GM23338 (cell line): ENCODE results near the gene PDE4B. TPM values are rescaled to one million over a fixed set of nuclear protein-coding genes. Genes with fewer than 3 reads are reported as not detected.

Experiments
- ATAC-seq: fragments of 200-7000 bp; cut with Tn5 transposase; 3 replicates; pipeline ENCODE4 v1.9.1; 2020
- DNase-seq: peaks from one replicate; pipeline ENCODE4 v3.0.0-alpha.2; 2015; ENCODE audit warnings: low spot score
- H2AFZ ChIP-seq: fragments of 200-600 bp; sonication (generic); 2 replicates; pipeline ENCODE4 v1.8.0; 2016; ENCODE audit warnings: antibody characterized with exemption, mild to moderate bottlenecking, moderate library complexity
- H3F3A ChIP-seq: fragments of 200-600 bp; sonication (generic); replicated peaks from 2 replicates; pipeline ENCODE4 v1.8.0; 2017; ENCODE audit warnings: antibody characterized with exemption, mixed run types, low read depth
- H3K27ac ChIP-seq: fragments of 200-600 bp; sonication (generic); 2 replicates; pipeline ENCODE4 v1.6.1; 2016; ENCODE audit warnings: low read depth
- H3K27me3 ChIP-seq: fragments of 200-600 bp; sonication (generic); 2 replicates; pipeline ENCODE4 v1.8.0; 2016; ENCODE audit warnings: mild to moderate bottlenecking, mixed run types, moderate library complexity; ENCODE audit not compliant: insufficient read depth
- H3K36me3 ChIP-seq: fragments of 200-600 bp; sonication (generic); 2 replicates; pipeline ENCODE4 v1.8.0; 2016; ENCODE audit warnings: mild to moderate bottlenecking; ENCODE audit not compliant: insufficient read depth
- H3K4me1 ChIP-seq: fragments of 200-600 bp; sonication (generic); 2 replicates; pipeline ENCODE4 v1.8.0; 2016; ENCODE audit warnings: mild to moderate bottlenecking, moderate library complexity; ENCODE audit not compliant: insufficient read depth
- H3K4me2 ChIP-seq: fragments of 200-600 bp; sonication (generic); 2 replicates; pipeline ENCODE4 v1.7.1; 2017; ENCODE audit warnings: mixed run types
- H3K4me3 ChIP-seq: fragments of 200-600 bp; sonication (generic); 2 replicates; pipeline ENCODE4 v1.6.1; 2016; ENCODE audit warnings: mixed run types
- H3K79me2 ChIP-seq: fragments of 200-600 bp; sonication (generic); replicated peaks from 2 replicates; pipeline ENCODE4 v1.8.0; 2017; ENCODE audit warnings: mild to moderate bottlenecking; ENCODE audit not compliant: insufficient read depth
- H3K9me2 ChIP-seq: fragments of 200-600 bp; sonication (generic); 2 replicates; pipeline ENCODE4 v1.8.0; 2017; ENCODE audit not compliant: insufficient read depth
- H4K20me1 ChIP-seq: fragments of 200-600 bp; sonication (generic); replicated peaks from 2 replicates; pipeline ENCODE4 v1.8.0; 2017; ENCODE audit warnings: mild to moderate bottlenecking; ENCODE audit not compliant: insufficient read depth
- H3K27ac Mint-ChIP-seq: 2 replicates; pipeline ENCODE4 v1.8.0; 2020; ENCODE audit warnings: inconsistent platforms, mild to moderate bottlenecking, moderate library complexity, mixed read lengths
- H3K27me3 Mint-ChIP-seq: 3 replicates; pipeline ENCODE4 v1.8.0; 2022; ENCODE audit warnings: low read depth, mild to moderate bottlenecking, moderate library complexity, mixed read lengths, inconsistent platforms; ENCODE audit not compliant: insufficient read depth, poor library complexity
- H3K36me3 Mint-ChIP-seq: 3 replicates; pipeline ENCODE4 v1.8.0; 2021; ENCODE audit warnings: low read depth, mild to moderate bottlenecking, inconsistent platforms, moderate library complexity, mixed read lengths
- H3K4me1 Mint-ChIP-seq: 3 replicates; pipeline ENCODE4 v1.8.0; 2020; ENCODE audit warnings: mild to moderate bottlenecking, inconsistent platforms, mixed read lengths
- H3K4me3 Mint-ChIP-seq: 3 replicates; pipeline ENCODE4 v1.8.0; 2021; ENCODE audit warnings: moderate library complexity, mild to moderate bottlenecking, inconsistent platforms, mixed read lengths
- H3K9me3 Mint-ChIP-seq: 3 replicates; pipeline ENCODE4 v1.8.0; 2020; ENCODE audit warnings: moderate library complexity, mild to moderate bottlenecking, inconsistent platforms, mixed read lengths
- CREB1 ChIP-seq: fragments of 250-450 bp; sonication (Bioruptor Pico); IDR thresholded peaks from 2 replicates; pipeline ENCODE4 v1.5.0; 2020; ENCODE audit warnings: low read depth, mild to moderate bottlenecking, moderate library complexity
- CTCF ChIP-seq, 2 experiments: fragments of 200-600 bp in 1 of 2; sonication (generic) in 1 of 2; conservative IDR thresholded peaks; 2 replicates each; pipeline versions ENCODE4 v1.5.1 to v1.6.1; 2016 to 2017; ENCODE audit warnings: antibody characterized with exemption in 2 of 2, low read depth in 2 of 2, mild to moderate bottlenecking in 2 of 2, moderate library complexity in 1 of 2
- EZH2 ChIP-seq: fragments of 200-600 bp; sonication (generic); IDR thresholded peaks from one replicate; pipeline ENCODE4 v1.8.0; 2017; ENCODE audit warnings: antibody characterized with exemption, mild to moderate bottlenecking, low read depth; ENCODE audit not compliant: unreplicated experiment
- EZH2phosphoT487 ChIP-seq: fragments of 200-600 bp; sonication (generic); IDR thresholded peaks from one replicate; pipeline ENCODE4 v1.8.1; 2018; ENCODE audit warnings: antibody characterized with exemption; ENCODE audit not compliant: unreplicated experiment
- JUNB ChIP-seq: IDR thresholded peaks from one replicate; pipeline ENCODE4 v1.6.1; 2016; ENCODE audit warnings: antibody characterized with exemption; ENCODE audit not compliant: unreplicated experiment
- NANOG ChIP-seq: IDR thresholded peaks from 2 replicates; pipeline ENCODE4 v1.6.1; 2016; ENCODE audit warnings: antibody characterized with exemption, borderline replicate concordance
- POLR2AphosphoS5 ChIP-seq: IDR thresholded peaks from 2 replicates; pipeline ENCODE4 v1.6.1; 2016; ENCODE audit warnings: antibody characterized with exemption, low read depth
- REST ChIP-seq: IDR thresholded peaks from one replicate; pipeline ENCODE4 v1.6.1; 2018; ENCODE audit warnings: antibody characterized with exemption; ENCODE audit not compliant: unreplicated experiment
- STAT1 ChIP-seq: IDR thresholded peaks from one replicate; pipeline ENCODE4 v1.6.1; 2016; ENCODE audit warnings: antibody characterized with exemption; ENCODE audit not compliant: unreplicated experiment
- ZNF114 ChIP-seq: fragments of 250-450 bp; sonication (Bioruptor Pico); IDR thresholded peaks from 2 replicates; pipeline ENCODE4 v1.5.0; 2020; ENCODE audit warnings: mild to moderate bottlenecking, moderate library complexity
- ZNF331 ChIP-seq: fragments of 250-450 bp; sonication (Bioruptor Pico); IDR thresholded peaks from 2 replicates; pipeline ENCODE4 v1.5.0; 2020; ENCODE audit warnings: low read depth, mild to moderate bottlenecking, moderate library complexity
- polyA plus RNA-seq: library from polyadenylated mRNA; unstranded; fragments of >200 nt; fragmentation: Nextera tagmentation; extraction: Ambion mirVana; gene quantifications from 2 replicates; pipeline ENCODE4 v1.2.1, GENCODE V29; 2016
- total RNA-seq: library from RNA; depleted of rRNA; stranded (reverse); fragments of >200 nt; shearing (Covaris generic); gene quantifications from 2 replicates; pipeline ENCODE4 v1.2.3, GENCODE V29; 2014
- TF ChIP-seq, protein P1 (sequence below): fragments of 250-450 bp; sonication (Bioruptor Pico); IDR thresholded peaks from 2 replicates; pipeline ENCODE4 v1.5.0; 2020; ENCODE audit warnings: mild to moderate bottlenecking, moderate library complexity
- TF ChIP-seq, protein P2 (sequence below): IDR thresholded peaks from 2 replicates; pipeline ENCODE4 v1.6.1; 2016; ENCODE audit warnings: antibody characterized with exemption

PDE4B gene
- total and polyA plus RNA-seq, 2 experiments from 2014 or later, result 14.0 to 25.6 TPM

GRCh38 chr1:66273656-66274055, 481.0 kb downstream of the PDE4B start:
- DNase-seq (no peak), ATAC-seq (no peak)
- Mint-ChIP-seq H3K27me3 (peaks cover 8% of the 10 kb centered on the region), H3K27ac (no peak overlapping the region), H3K4me1 (peaks cover 47% of the 10 kb centered on the region), H3K36me3 (no peaks in the 10 kb centered on the region), H3K4me3 (no peak overlapping the region), H3K9me3 (no peaks in the 10 kb centered on the region; the same call in 2 of the 3 replicates)
- Histone ChIP-seq H3K4me1 (peaks cover 34% of the 10 kb centered on the region), H3K27me3 (no peaks in the 10 kb centered on the region), H2AFZ (no peak overlapping the region), H3K36me3 (no peaks in the 10 kb centered on the region), H3K9me2 (no peaks in the 10 kb centered on the region), H3K27ac (no peak overlapping the region), H3K4me3 (no peak overlapping the region), H3K79me2 (no peaks in the 10 kb centered on the region), H3F3A (no peaks in the 10 kb centered on the region), H3K4me2 (no peak overlapping the region), H4K20me1 (no peaks in the 10 kb centered on the region)
- TF ChIP-seq EZH2phosphoT487 (no peak), REST (no peak), POLR2AphosphoS5 (no peak), STAT1 (no peak), NANOG (no peak), JUNB (no peak), EZH2 (no peak), CTCF (conservative IDR thresholded peaks at IDR 0.05; ENCODE audit: low read depth in 2 of 2) (no peak), ZNF114 (CRISPR knock-in tag) (no peak), CREB1 (CRISPR knock-in tag) (no peak), ZNF331 (CRISPR knock-in tag) (no peak)
- TF ChIP-seq, protein P1, sequence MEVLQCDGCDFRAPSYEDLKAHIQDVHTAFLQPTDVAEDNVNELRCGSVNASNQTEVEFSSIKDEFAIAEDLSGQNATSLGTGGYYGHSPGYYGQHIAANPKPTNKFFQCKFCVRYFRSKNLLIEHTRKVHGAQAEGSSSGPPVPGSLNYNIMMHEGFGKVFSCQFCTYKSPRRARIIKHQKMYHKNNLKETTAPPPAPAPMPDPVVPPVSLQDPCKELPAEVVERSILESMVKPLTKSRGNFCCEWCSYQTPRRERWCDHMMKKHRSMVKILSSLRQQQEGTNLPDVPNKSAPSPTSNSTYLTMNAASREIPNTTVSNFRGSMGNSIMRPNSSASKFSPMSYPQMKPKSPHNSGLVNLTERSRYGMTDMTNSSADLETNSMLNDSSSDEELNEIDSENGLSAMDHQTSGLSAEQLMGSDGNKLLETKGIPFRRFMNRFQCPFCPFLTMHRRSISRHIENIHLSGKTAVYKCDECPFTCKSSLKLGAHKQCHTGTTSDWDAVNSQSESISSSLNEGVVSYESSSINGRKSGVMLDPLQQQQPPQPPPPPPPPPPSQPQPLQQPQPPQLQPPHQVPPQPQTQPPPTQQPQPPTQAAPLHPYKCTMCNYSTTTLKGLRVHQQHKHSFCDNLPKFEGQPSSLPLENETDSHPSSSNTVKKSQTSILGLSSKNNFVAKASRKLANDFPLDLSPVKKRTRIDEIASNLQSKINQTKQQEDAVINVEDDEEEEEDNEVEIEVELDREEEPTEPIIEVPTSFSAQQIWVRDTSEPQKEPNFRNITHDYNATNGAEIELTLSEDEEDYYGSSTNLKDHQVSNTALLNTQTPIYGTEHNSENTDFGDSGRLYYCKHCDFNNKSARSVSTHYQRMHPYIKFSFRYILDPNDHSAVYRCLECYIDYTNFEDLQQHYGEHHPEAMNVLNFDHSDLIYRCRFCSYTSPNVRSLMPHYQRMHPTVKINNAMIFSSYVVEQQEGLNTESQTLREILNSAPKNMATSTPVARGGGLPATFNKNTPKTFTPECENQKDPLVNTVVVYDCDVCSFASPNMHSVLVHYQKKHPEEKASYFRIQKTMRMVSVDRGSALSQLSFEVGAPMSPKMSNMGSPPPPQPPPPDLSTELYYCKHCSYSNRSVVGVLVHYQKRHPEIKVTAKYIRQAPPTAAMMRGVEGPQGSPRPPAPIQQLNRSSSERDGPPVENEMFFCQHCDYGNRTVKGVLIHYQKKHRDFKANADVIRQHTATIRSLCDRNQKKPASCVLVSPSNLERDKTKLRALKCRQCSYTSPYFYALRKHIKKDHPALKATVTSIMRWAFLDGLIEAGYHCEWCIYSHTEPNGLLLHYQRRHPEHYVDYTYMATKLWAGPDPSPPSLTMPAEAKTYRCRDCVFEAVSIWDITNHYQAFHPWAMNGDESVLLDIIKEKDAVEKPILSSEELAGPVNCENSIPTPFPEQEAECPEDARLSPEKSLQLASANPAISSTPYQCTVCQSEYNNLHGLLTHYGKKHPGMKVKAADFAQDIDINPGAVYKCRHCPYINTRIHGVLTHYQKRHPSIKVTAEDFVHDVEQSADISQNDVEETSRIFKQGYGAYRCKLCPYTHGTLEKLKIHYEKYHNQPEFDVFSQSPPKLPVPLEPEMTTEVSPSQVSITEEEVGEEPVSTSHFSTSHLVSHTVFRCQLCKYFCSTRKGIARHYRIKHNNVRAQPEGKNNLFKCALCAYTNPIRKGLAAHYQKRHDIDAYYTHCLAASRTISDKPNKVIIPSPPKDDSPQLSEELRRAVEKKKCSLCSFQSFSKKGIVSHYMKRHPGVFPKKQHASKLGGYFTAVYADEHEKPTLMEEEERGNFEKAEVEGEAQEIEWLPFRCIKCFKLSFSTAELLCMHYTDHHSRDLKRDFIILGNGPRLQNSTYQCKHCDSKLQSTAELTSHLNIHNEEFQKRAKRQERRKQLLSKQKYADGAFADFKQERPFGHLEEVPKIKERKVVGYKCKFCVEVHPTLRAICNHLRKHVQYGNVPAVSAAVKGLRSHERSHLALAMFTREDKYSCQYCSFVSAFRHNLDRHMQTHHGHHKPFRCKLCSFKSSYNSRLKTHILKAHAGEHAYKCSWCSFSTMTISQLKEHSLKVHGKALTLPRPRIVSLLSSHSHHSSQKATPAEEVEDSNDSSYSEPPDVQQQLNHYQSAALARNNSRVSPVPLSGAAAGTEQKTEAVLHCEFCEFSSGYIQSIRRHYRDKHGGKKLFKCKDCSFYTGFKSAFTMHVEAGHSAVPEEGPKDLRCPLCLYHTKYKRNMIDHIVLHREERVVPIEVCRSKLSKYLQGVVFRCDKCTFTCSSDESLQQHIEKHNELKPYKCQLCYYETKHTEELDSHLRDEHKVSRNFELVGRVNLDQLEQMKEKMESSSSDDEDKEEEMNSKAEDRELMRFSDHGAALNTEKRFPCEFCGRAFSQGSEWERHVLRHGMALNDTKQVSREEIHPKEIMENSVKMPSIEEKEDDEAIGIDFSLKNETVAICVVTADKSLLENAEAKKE (CRISPR knock-in tag), result no peak
- TF ChIP-seq, protein P2, sequence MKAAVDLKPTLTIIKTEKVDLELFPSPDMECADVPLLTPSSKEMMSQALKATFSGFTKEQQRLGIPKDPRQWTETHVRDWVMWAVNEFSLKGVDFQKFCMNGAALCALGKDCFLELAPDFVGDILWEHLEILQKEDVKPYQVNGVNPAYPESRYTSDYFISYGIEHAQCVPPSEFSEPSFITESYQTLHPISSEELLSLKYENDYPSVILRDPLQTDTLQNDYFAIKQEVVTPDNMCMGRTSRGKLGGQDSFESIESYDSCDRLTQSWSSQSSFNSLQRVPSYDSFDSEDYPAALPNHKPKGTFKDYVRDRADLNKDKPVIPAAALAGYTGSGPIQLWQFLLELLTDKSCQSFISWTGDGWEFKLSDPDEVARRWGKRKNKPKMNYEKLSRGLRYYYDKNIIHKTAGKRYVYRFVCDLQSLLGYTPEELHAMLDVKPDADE, result no peak
